ENCODE data around the gene UBL5. TPM values are rescaled to one million over a fixed set of nuclear protein-coding genes. Genes with fewer than 3 reads are reported as not detected.
"Not testable (repeated sequence)": the region's sequence is repeated elsewhere in the genome, so short reads cannot be mapped to it uniquely, and the experiment has no call there.

Gene UBL5
- total RNA-seq = 269 TPM

DNA sequence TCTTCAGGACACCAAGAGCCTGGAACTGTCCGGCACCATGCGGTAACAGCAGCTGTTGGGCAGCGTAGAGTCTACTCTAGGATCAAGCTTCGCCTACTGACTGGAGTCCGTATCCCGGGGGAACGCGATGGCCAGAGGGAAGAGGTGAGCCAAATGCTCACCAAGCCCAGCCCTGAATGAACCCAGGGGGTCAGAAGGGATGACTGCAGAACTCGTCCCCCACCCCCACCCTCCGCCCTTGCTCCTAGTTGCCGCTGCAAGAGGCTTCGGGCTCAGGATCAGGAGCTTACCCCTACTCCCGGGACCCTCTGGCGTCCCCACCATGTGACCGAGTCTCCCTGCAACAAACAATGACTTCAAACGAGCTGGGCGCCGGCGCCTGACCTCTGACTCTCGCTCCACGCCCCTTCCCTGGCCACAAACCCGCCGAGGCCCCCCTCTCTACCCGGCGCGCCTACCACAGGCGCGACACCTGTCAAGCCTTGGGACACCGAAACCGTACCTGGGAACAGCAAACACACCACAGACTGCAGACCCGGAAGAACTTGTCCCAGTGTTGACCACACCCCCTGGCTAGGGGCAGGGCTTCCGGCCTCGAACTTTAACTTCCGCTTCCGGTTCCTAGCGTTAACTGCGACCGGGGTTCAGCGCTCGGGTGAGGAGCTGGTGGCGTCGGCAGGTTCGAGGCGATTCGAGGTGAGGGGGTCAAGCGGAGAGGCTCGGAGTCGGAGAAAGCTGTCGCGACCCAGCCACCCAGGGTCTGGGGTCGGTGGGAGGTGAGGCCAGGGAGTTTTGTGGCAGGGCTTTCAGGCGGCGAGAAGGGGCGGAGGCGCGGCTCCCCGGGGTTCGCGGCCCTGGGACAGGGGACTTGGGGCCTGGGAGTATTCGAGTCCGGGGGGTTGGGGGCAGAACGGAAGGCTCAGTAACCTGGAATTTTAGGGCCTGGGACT lies at the start of gene UBL5:
UBL5 (plus strand) TSS at position 630 of the 950 bp plus-strand sequence. CDS start 420 bp downstream, outside the sequence.
- TF ChIP-seq CTCF (IDR thresholded peaks at IDR 0.05) (no peak), POLR2A (IDR thresholded peaks at IDR 0.05) (peak in 1 of 2 donors; percentile 64), POLR2AphosphoS5 (IDR thresholded peaks at IDR 0.05; ENCODE audit: insufficient read depth in 1 of 2, low read depth in 1 of 2) (peak; percentile 94 to 97)
- Histone ChIP-seq H3K27me3 (no peaks in the 10 kb centered on the region), H3K4me3 (peak within 1 kb of the TSS; percentile 91), H3K9me3 (no peaks in the 10 kb centered on the region), H3K4me1 (peaks cover 29% of the 10 kb centered on the region), H3K36me3 (peaks cover 0 to 14% of the 10 kb centered on the region in 2 donors), H3K27ac (peak within 1 kb of the TSS; percentile 79)
- intact Hi-C loops (cut with DNase I) = no loop called here
- no peak for DNase-seq (ENCODE audit: extremely low spot score in 2 of 2)

- intact Hi-C loops (cut with DNase I) = no loop called here
- Histone ChIP-seq H3K9me3 (no peaks in the 10 kb centered on the region), H3K36me3 (no peaks in the 10 kb centered on the region), H3K27ac (no peak overlapping the region), H3K4me3 (no peak overlapping the region), H3K4me1 (peaks cover 28% of the 10 kb centered on the region), H3K27me3 (no peaks in the 10 kb centered on the region)
- DNase-seq (ENCODE audit: extremely low spot score in 2 of 2) = no peak
- TF ChIP-seq POLR2AphosphoS5 (IDR thresholded peaks at IDR 0.05; ENCODE audit: insufficient read depth in 1 of 2, low read depth in 1 of 2) (no peak), POLR2A (IDR thresholded peaks at IDR 0.05) (no peak), CTCF (IDR thresholded peaks at IDR 0.05) (no peak)
Measured at GRCh38 chr19:9782338-9782737, 45.4 kb upstream of the UBL5 start.

DNA sequence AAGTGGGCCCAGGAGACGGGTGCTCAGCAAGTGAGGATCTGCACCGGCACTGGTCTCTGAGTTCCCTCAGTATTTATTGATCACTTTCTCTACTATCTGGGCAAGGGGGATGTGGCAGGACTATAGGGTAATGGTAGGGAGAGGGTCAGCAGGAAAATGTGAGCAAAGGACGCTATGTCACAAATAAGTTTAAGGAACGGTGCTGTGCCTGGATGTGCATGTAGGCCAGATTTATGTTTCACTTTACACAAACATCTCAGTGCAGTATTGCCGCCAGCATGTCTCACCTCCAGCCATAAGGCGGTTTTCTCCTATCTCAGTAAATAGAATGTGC lies 43.6 kb upstream of the UBL5 start:
- H3K9me3 ChIP-seq; DNase-seq (ENCODE audit: extremely low spot score in 2 of 2); intact Hi-C loops (cut with DNase I); H3K27me3 ChIP-seq; H3K36me3 ChIP-seq: not testable (repeated sequence)
- Histone ChIP-seq H3K27ac (peak overlapping the region; percentile 98), H3K4me1 (peaks cover 28% of the 10 kb centered on the region), H3K4me3 (peak overlapping the region in 1 of 2 donors; percentile 8)

- Histone ChIP-seq H3K4me3 (peak overlapping the region; percentile 71 to 91), H3K4me1 (peaks cover 28% of the 10 kb centered on the region), H3K9me3 (no peaks in the 10 kb centered on the region), H3K36me3 (no peaks in the 10 kb centered on the region), H3K27ac (peak overlapping the region; percentile 98), H3K27me3 (no peaks in the 10 kb centered on the region)
- peak; percentile 97 to 98 for DNase-seq (ENCODE audit: extremely low spot score in 2 of 2)
- peak in 1 of 2 donors; percentile 98 for TF ChIP-seq POLR2AphosphoS5 (IDR thresholded peaks at IDR 0.05; ENCODE audit: insufficient read depth in 1 of 2, low read depth in 1 of 2)
- TF ChIP-seq CTCF (IDR thresholded peaks at IDR 0.05) = no peak
- peak in 1 of 2 donors; percentile 79 for TF ChIP-seq POLR2A (IDR thresholded peaks at IDR 0.05)
- intact Hi-C loops (cut with DNase I) = no loop called here
Measured at GRCh38 chr19:9785367-9786331, 42.1 kb upstream of the UBL5 start.

DNA sequence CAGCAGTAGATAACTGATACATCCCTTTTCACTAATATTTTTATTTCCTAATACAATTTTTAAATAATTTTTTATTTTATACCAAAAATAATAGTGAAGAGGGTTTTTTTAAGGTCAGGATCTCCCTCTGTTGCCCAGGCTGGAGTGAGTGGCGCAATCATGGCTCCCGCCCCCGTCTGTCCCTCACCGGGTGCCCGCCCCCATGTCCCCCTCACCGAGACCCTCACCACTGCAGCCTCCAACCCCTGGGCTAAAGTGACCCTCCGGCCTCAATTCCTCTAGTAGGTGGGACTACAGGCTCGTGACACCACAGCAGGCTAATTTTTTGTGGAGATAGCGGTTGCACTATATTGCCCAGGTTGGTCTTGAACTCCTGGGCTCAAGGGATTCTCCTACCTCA lies 41.4 kb upstream of the UBL5 start:
- Histone ChIP-seq H3K27me3 (no peaks in the 10 kb centered on the region), H3K27ac (peak overlapping the region; percentile 98), H3K4me1 (peaks cover 34% of the 10 kb centered on the region), H3K4me3 (peak overlapping the region; percentile 71 to 91), H3K9me3 (no peaks in the 10 kb centered on the region), H3K36me3 (no peaks in the 10 kb centered on the region)
- TF ChIP-seq CTCF (IDR thresholded peaks at IDR 0.05) (no peak), POLR2AphosphoS5 (IDR thresholded peaks at IDR 0.05; ENCODE audit: insufficient read depth in 1 of 2, low read depth in 1 of 2) (no peak), POLR2A (IDR thresholded peaks at IDR 0.05) (no peak)
- intact Hi-C loops (cut with DNase I) = no loop called here
- DNase-seq (ENCODE audit: extremely low spot score in 2 of 2) = no peak
